HTR-8/SVneo (cell line): ENCODE measurements around the gene ACSBG1.
A peak's percentile ranks its signal among the peaks of the same experiment; 100 is the strongest.

Experiments used
- DNase-seq: peaks from one replicate; pipeline ENCODE4 v3.0.0; 2011; ENCODE audit warnings: low spot score, mixed read lengths; ENCODE audit not compliant: insufficient read length
- FAIRE-seq: peaks from 2 replicates; lab custom pipeline; 2011; peaks lifted over from hg19 to GRCh38; lab: Jason Lieb, UNC

Gene ACSBG1

GRCh38 chr15:78224023-78224411, 10.3 kb downstream of the ACSBG1 start:
- DNase-seq (no peak), FAIRE-seq (no peak)

GRCh38 chr15:78223396-78224022, 10.9 kb downstream of the ACSBG1 start:
- FAIRE-seq (no peak), DNase-seq (no peak)

GRCh38 chr15:78222745-78223395, 11.5 kb downstream of the ACSBG1 start:
- FAIRE-seq (no peak), DNase-seq (no peak)

GRCh38 chr15:78220713-78221112, 13.7 kb downstream of the ACSBG1 start:
- FAIRE-seq (no peak), DNase-seq (no peak)

- DNase-seq (no peak), FAIRE-seq (no peak)
Measured at GRCh38 chr15:78216276-78217104, 17.9 kb downstream of the ACSBG1 start.

- FAIRE-seq: no peak
- DNase-seq: no peak
Measured at GRCh38 chr15:78213956-78214355, 20.4 kb downstream of the ACSBG1 start.

- no peak for FAIRE-seq
- DNase-seq: no peak
Measured at GRCh38 chr15:78213425-78213750, 21.0 kb downstream of the ACSBG1 start.

GRCh38 chr15:78212546-78213424, 21.6 kb downstream of the ACSBG1 start:
- DNase-seq (peak; percentile 91), FAIRE-seq (peak; percentile 95)

- FAIRE-seq (no peak), DNase-seq (no peak)
Measured at GRCh38 chr15:78212008-78212407, 22.4 kb downstream of the ACSBG1 start.

GRCh38 chr15:78211189-78211921, 23.0 kb downstream of the ACSBG1 start:
- DNase-seq: no peak
- no peak for FAIRE-seq

- FAIRE-seq (no peak), DNase-seq (no peak)
Measured at GRCh38 chr15:78210349-78210717, 24.0 kb downstream of the ACSBG1 start.

- FAIRE-seq: no peak
- no peak for DNase-seq
Measured at GRCh38 chr15:78209646-78210348, 24.6 kb downstream of the ACSBG1 start.

GRCh38 chr15:78208887-78209645, 25.3 kb downstream of the ACSBG1 start:
- DNase-seq (no peak), FAIRE-seq (no peak)

- no peak for FAIRE-seq
- no peak for DNase-seq
Measured at GRCh38 chr15:78208341-78208844, 26.0 kb downstream of the ACSBG1 start.

- DNase-seq (no peak), FAIRE-seq (no peak)
Measured at GRCh38 chr15:78207641-78208340, 26.6 kb downstream of the ACSBG1 start.

GRCh38 chr15:78207110-78207458, 27.3 kb downstream of the ACSBG1 start:
- FAIRE-seq (no peak), DNase-seq (no peak)

GRCh38 chr15:78206326-78207109, 27.8 kb downstream of the ACSBG1 start:
- DNase-seq: peak; percentile 47
- no peak for FAIRE-seq
